DOHH2 (cell line): ENCODE results near the gene PKNOX1.
"Not testable (repeated sequence)": the region's sequence is repeated elsewhere in the genome, so short reads cannot be mapped to it uniquely, and the experiment has no call there.

Experiments
- H3F3A ChIP-seq: fragments of 200-600 bp; sonication (generic), shearing (Covaris generic); 2 replicates; pipeline ENCODE4 v1.6.0; 2016; ENCODE audit warnings: antibody characterized with exemption, mild to moderate bottlenecking; ENCODE audit not compliant: control insufficient read depth, insufficient read depth
- H3K27ac ChIP-seq: fragments of 200-600 bp; sonication (generic); 2 replicates; pipeline ENCODE4 v1.5.1; 2014; ENCODE audit warnings: low read depth, mild to moderate bottlenecking, low read length, moderate library complexity
- H3K27me3 ChIP-seq: fragments of 200-600 bp; sonication (generic); 2 replicates; pipeline ENCODE4 v1.6.1; 2014; ENCODE audit warnings: mild to moderate bottlenecking, low read length, mixed read lengths; ENCODE audit not compliant: control insufficient read depth
- H3K36me3 ChIP-seq: fragments of 200-600 bp; sonication (generic); 2 replicates; pipeline ENCODE4 v1.6.1; 2014; ENCODE audit warnings: mild to moderate bottlenecking, low read length, moderate library complexity, mixed read lengths; ENCODE audit not compliant: control insufficient read depth
- H3K4me1 ChIP-seq: fragments of 200-600 bp; sonication (generic); 2 replicates; pipeline ENCODE4 v1.6.1; 2014; ENCODE audit warnings: mild to moderate bottlenecking, low read length, mixed read lengths; ENCODE audit not compliant: control insufficient read depth
- H3K4me2 ChIP-seq: fragments of 200-600 bp; sonication (generic); 2 replicates; pipeline ENCODE4 v1.6.0; 2014; ENCODE audit warnings: mild to moderate bottlenecking, low read length, moderate library complexity
- H3K4me3 ChIP-seq: fragments of 200-600 bp; sonication (generic); 2 replicates; pipeline ENCODE4 v1.5.1; 2014; ENCODE audit warnings: mild to moderate bottlenecking, low read length, mixed read lengths
- H3K79me2 ChIP-seq: fragments of 200-600 bp; sonication (generic); 2 replicates; pipeline ENCODE4 v1.6.1; 2014; ENCODE audit warnings: mild to moderate bottlenecking, low read length, mixed read lengths; ENCODE audit not compliant: control insufficient read depth
- H3K9me2 ChIP-seq: fragments of 200-600 bp; sonication (generic); replicated peaks from 2 replicates; pipeline ENCODE4 v1.6.1; 2014; ENCODE audit warnings: mild to moderate bottlenecking, low read length, mixed read lengths; ENCODE audit not compliant: control insufficient read depth
- H3K9me3 ChIP-seq: fragments of 200-600 bp; sonication (generic); 2 replicates; pipeline ENCODE4 v1.6.1; 2014; ENCODE audit warnings: antibody characterized with exemption, low read length, mixed read lengths; ENCODE audit not compliant: control insufficient read depth, insufficient read depth
- H4K20me1 ChIP-seq: fragments of 200-600 bp; sonication (generic); 2 replicates; pipeline ENCODE4 v1.6.0; 2014; ENCODE audit warnings: low read depth, mild to moderate bottlenecking, antibody characterized with exemption, low read length, moderate library complexity; ENCODE audit not compliant: control insufficient read depth, insufficient read depth

PKNOX1 gene

DNA sequence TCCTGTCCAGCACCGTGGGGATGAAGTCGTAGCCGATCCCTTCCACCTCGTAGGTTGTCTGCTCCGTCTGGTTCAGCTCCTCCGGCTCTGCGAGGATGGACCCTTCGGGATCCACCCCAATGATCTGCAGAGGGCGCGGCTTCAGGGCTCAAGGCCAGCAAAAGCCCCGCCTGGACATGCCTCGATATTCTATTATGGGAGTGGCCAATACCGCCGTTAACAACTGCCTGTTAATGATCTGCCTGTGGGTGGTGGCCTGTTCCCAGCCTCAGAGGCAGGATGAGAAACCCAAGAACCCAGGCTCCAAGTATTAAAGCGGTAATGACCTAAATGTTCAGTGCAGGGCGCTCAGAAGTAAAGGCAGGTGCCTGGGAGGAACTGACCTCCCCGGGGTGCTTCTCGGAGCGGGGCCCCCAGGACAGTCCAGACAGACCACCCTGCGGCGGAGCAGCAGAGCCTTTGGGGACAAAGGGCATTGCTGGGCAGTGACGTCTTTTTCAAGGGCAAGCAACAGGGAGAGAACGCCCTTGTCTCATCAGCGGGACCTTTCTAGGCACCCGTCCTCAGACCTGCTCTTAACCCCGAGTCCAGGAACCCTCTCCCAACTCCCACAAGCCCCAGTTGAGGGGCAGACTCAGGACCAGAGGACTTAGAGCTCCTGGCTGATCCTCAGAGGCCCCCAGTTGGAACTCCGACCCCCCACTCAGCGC is 88.7 kb downstream of the PKNOX1 start:
- H3K79me2 ChIP-seq, H3K4me2 ChIP-seq, H4K20me1 ChIP-seq: not testable (repeated sequence)

GRCh38 chr21:43064265-43064917 is 90.0 kb downstream of the PKNOX1 start:
- H3K36me3 ChIP-seq, H3K27me3 ChIP-seq, H3F3A ChIP-seq: not testable (repeated sequence)

More for the DNA sequence above, 88.7 kb downstream of the PKNOX1 start:
- not testable (repeated sequence) for H3K36me3 ChIP-seq, H3F3A ChIP-seq, H3K27ac ChIP-seq, H3K27me3 ChIP-seq, H3K9me2 ChIP-seq, H3K4me1 ChIP-seq, H3K9me3 ChIP-seq, H3K4me3 ChIP-seq

GRCh38 chr21:43065991-43066390 is 91.6 kb downstream of the PKNOX1 start:
- H3K4me3 ChIP-seq, H3K9me2 ChIP-seq, H3K4me1 ChIP-seq, H3F3A ChIP-seq, H3K36me3 ChIP-seq, H3K27me3 ChIP-seq, H4K20me1 ChIP-seq, H3K79me2 ChIP-seq, H3K9me3 ChIP-seq, H3K4me2 ChIP-seq, H3K27ac ChIP-seq: not testable (repeated sequence)

More at GRCh38 chr21:43064265-43064917, 90.0 kb downstream of the PKNOX1 start:
- H3K27ac ChIP-seq, H3K4me2 ChIP-seq, H3K4me3 ChIP-seq, H3K79me2 ChIP-seq, H4K20me1 ChIP-seq, H3K4me1 ChIP-seq, H3K9me2 ChIP-seq, H3K9me3 ChIP-seq: not testable (repeated sequence)

DNA sequence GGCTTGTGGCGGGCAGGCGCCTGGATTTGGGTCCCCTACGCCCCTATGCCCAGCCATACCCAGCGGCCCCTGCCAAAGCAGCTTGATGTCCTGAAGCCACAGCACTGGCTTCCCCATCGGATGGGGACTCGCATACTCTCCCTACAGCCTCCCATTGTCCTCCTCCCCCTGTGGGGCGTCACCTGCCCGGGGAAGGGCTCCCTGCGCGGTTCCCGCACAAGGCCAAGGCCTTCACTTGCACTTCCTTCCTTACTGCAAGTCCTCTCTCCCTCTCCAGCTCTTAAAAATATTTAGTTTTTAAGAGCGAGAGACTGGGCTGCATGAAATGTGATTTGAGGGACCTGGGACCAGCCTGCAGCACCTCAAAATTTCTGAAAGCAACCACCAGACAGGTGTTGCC is 92.3 kb downstream of the PKNOX1 start:
- H3K27ac ChIP-seq, H3K36me3 ChIP-seq, H3K4me1 ChIP-seq, H3K9me2 ChIP-seq, H3F3A ChIP-seq, H3K9me3 ChIP-seq, H3K4me2 ChIP-seq, H4K20me1 ChIP-seq, H3K4me3 ChIP-seq, H3K27me3 ChIP-seq, H3K79me2 ChIP-seq: not testable (repeated sequence)

DNA sequence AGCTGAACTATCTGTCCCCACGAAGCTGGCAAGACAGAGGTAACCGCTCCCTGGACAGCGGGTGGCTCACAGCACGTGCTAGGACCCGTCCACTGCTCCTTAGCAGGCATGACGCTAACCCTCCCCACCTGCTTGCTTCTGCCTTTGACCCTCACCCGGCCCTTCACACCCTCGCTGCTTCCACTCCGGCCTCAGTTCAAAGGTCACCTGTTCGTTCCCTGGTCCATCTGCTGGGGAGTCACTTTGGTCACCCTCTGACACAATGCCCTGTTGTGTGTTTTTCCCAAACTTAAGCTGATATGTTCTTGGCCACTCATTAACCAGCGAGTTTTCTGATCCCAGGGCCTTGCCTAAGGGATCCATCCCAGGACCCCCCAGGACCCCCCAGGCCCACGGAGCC is 93.7 kb downstream of the PKNOX1 start:
- H3K4me3 ChIP-seq, H3K9me3 ChIP-seq, H3K36me3 ChIP-seq, H3K4me1 ChIP-seq, H3K9me2 ChIP-seq, H3K79me2 ChIP-seq, H3K4me2 ChIP-seq, H3F3A ChIP-seq, H3K27me3 ChIP-seq, H3K27ac ChIP-seq, H4K20me1 ChIP-seq: not testable (repeated sequence)

- H3K9me2 ChIP-seq, H3K9me3 ChIP-seq, H4K20me1 ChIP-seq, H3K79me2 ChIP-seq, H3K4me1 ChIP-seq, H3F3A ChIP-seq, H3K4me2 ChIP-seq, H3K27ac ChIP-seq, H3K27me3 ChIP-seq, H3K36me3 ChIP-seq, H3K4me3 ChIP-seq: not testable (repeated sequence)
These were observed 95.3 kb downstream of the PKNOX1 start for GRCh38 chr21:43069682-43070081.

DNA sequence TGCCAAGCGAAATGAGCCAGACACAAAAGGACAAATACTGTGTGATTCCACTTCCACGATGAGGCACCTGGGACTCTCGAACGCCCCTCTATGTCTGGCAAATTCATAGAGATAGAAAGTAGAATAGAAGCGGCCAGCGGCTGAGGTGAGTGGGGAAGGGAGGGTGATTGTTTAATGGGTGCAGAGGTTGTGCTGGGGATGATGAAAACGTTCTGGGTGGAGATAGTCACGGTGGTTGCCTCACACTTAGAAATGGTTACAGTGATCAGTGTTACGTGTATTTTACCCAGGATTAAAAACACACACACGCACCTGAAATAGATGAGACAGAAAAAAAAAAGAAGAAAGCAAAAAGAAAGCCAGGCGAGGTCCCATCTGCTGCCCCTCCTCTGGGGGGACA is 98.4 kb downstream of the PKNOX1 start:
- not testable (repeated sequence) for H3K9me2 ChIP-seq, H3K79me2 ChIP-seq

DNA sequence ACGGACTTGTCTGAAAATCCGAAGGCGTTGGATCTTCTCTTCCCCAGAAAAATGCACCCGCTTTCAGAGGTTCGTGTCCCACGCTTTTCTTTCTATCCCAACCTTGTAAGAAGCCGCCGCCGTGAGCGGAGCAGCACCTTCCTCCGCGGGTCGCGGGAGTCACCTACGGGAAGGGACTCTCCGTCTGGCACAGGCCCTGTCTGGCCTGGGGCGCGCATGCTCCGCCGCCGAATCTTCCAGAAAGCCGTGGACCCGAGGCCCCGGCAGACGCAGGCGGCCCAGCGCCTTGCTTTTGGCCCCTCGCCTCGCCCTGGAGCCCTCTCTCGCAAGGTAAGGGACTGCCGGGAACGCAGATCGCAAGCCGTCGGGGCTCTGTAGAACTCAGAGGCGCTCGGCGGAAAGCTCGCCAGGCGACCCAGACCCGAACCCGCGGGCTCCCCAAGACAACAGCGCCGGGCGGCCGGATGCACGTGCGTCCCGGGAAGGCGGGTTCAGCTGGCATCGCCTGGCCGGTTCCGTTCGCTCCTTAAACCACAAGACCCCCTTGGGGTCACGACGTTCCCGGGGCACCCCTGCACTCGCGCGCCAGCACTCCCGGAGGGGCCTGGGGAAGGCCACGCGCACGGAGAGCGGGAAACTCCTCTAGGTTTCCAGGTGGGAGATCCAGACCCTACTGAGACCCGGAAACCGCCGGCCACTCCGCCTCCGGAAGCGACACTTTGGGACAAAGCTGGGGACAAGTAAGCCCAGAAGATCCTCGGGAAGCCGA is 100.2 kb downstream of the PKNOX1 start:
- not testable (repeated sequence) for H3F3A ChIP-seq, H3K27ac ChIP-seq, H3K36me3 ChIP-seq, H3K9me2 ChIP-seq, H3K4me3 ChIP-seq, H3K27me3 ChIP-seq, H3K4me2 ChIP-seq, H3K79me2 ChIP-seq, H3K9me3 ChIP-seq, H3K4me1 ChIP-seq, H4K20me1 ChIP-seq

More for the DNA sequence above, 98.4 kb downstream of the PKNOX1 start:
- not testable (repeated sequence) for H3K27me3 ChIP-seq, H3K27ac ChIP-seq, H4K20me1 ChIP-seq, H3K4me2 ChIP-seq, H3F3A ChIP-seq, H3K4me1 ChIP-seq, H3K4me3 ChIP-seq, H3K36me3 ChIP-seq, H3K9me3 ChIP-seq
